A549 (cell line): ENCODE results near the gene UROC1. TPM values are rescaled to one million over a fixed set of nuclear protein-coding genes. Genes with fewer than 3 reads are reported as not detected.

ENCODE experiments used
- ATAC-seq, 2 experiments: fragments of 200-7000 bp in 1 of 2; fragments of >200 bp in 1 of 2; cut with Nextera tagmentation in 1 of 2; cut with Tn5 transposase in 1 of 2; 3 replicates each; pipeline versions ENCODE4 v1.8.0 to v1.9.1; 2018 to 2020; ENCODE audit warnings: mild to moderate bottlenecking in 1 of 2, moderate library complexity in 1 of 2
- CTCF ChIA-PET: fragments of 300-600 bp; sonication (Branson Sonifier 250); formaldehyde crosslinking; extraction: SDS; loops from one replicate; lab custom pipeline; 2021; ENCODE audit warnings: antibody characterized with exemption, inconsistent platforms; lab: Yijun Ruan, JAX
- POLR2A ChIA-PET: fragments of 350-600 bp; formaldehyde crosslinking; extraction: SDS; loops from one replicate; lab custom pipeline; 2021; ENCODE audit warnings: antibody characterized with exemption, inconsistent platforms; lab: Yijun Ruan, JAX
- DNase-seq, 2 experiments: peaks; one replicate each; pipeline versions ENCODE4 v3.0.0 to v3.0.0-alpha.2; 2011 to 2016; ENCODE audit warnings: low read depth in 1 of 2, low spot score in 1 of 2
- FAIRE-seq: peaks from 2 replicates; lab custom pipeline; 2011; peaks lifted over from hg19 to GRCh38; lab: Jason Lieb, UNC
- H3K27ac ChIP-seq, 2 experiments: fragments of >200 bp; sonication (Bioruptor Twin); formaldehyde crosslinking; 3 replicates each; pipeline ENCODE4 v1.5.1; 2016 to 2017
- H3K4me1 ChIP-seq: fragments of >200 bp; sonication (Bioruptor Twin); formaldehyde crosslinking; 3 replicates; pipeline ENCODE4 v1.6.1; 2016
- H3K4me2 ChIP-seq: fragments of >200 bp; sonication (Bioruptor Twin); formaldehyde crosslinking; 3 replicates; pipeline ENCODE4 v1.6.1; 2016
- H3K4me3 ChIP-seq: fragments of >200 bp; sonication (Bioruptor Twin); formaldehyde crosslinking; 3 replicates; pipeline ENCODE4 v1.5.1; 2016
- H3K9me3 ChIP-seq: fragments of >200 bp; sonication (Bioruptor Twin); formaldehyde crosslinking; 3 replicates; pipeline ENCODE4 v1.6.1; 2016
- ATOH8 ChIP-seq: fragments of 250-450 bp; sonication (Bioruptor Pico); IDR thresholded peaks from 2 replicates; pipeline ENCODE4 v1.5.0; 2020; ENCODE audit warnings: low read depth, mild to moderate bottlenecking, moderate library complexity
- BCL3 ChIP-seq: fragments of >200 bp; sonication (Bioruptor Twin); formaldehyde crosslinking; IDR thresholded peaks from 3 replicates; pipeline ENCODE4 v1.6.1; 2016
- CBX2 ChIP-seq: fragments of 200-600 bp; sonication (generic); IDR thresholded peaks from 2 replicates; pipeline ENCODE4 v1.6.1; 2016; ENCODE audit warnings: low read depth, mild to moderate bottlenecking, borderline replicate concordance
- CBX8 ChIP-seq: fragments of 200-600 bp; sonication (generic); IDR thresholded peaks from 2 replicates; pipeline ENCODE4 v1.6.1; 2016
- CEBPB ChIP-seq, 2 experiments: fragments of >200 bp in 1 of 2; sonication (Bioruptor Twin) in 1 of 2; formaldehyde crosslinking in 1 of 2; IDR thresholded peaks; 2 replicates each; pipeline ENCODE4 v1.6.1; 2012 to 2016
- CTCF ChIP-seq: fragments of >200 bp; sonication (Bioruptor Twin); formaldehyde crosslinking; IDR thresholded peaks from 3 replicates; pipeline ENCODE4 v1.5.1; 2016
- EHF ChIP-seq: fragments of 250-450 bp; sonication (Bioruptor Pico); IDR thresholded peaks from 2 replicates; pipeline ENCODE4 v1.5.0; 2020; ENCODE audit warnings: mild to moderate bottlenecking
- EHMT2 ChIP-seq: fragments of 200-600 bp; sonication (generic); IDR thresholded peaks from 2 replicates; pipeline ENCODE4 v1.6.1; 2016; ENCODE audit warnings: antibody characterized with exemption, low read depth, mild to moderate bottlenecking, moderate library complexity
- GATA3 ChIP-seq: IDR thresholded peaks from 2 replicates; pipeline ENCODE4 v1.6.1; 2012; ENCODE audit warnings: borderline replicate concordance
- HMGXB4 ChIP-seq: fragments of 250-450 bp; sonication (Bioruptor Pico); IDR thresholded peaks from 2 replicates; pipeline ENCODE4 v1.5.0; 2021; ENCODE audit warnings: mild to moderate bottlenecking, moderate library complexity, borderline replicate concordance
- KDM1A ChIP-seq: fragments of 200-600 bp; sonication (generic); IDR thresholded peaks from 2 replicates; pipeline ENCODE4 v1.6.1; 2016; ENCODE audit warnings: low read depth, mild to moderate bottlenecking
- KDM5A ChIP-seq: fragments of 200-600 bp; sonication (generic); IDR thresholded peaks from 2 replicates; pipeline ENCODE4 v1.6.1; 2016; ENCODE audit warnings: antibody characterized with exemption, mild to moderate bottlenecking
- NPAS2 ChIP-seq: fragments of 250-450 bp; sonication (Bioruptor Pico); IDR thresholded peaks from 2 replicates; pipeline ENCODE4 v1.8.0; 2022; ENCODE audit warnings: mild to moderate bottlenecking, moderate library complexity, borderline replicate concordance
- PHF8 ChIP-seq: fragments of 200-600 bp; sonication (generic); IDR thresholded peaks from 2 replicates; pipeline ENCODE4 v1.6.1; 2016; ENCODE audit warnings: low read depth, mild to moderate bottlenecking, antibody characterized with exemption, moderate library complexity, borderline replicate concordance
- RAD21 ChIP-seq, 2 experiments: fragments of >200 bp in 1 of 2; sonication (Bioruptor Twin) in 1 of 2; formaldehyde crosslinking in 1 of 2; IDR thresholded peaks in 1 of 2; conservative IDR thresholded peaks in 1 of 2; 2 replicates in 1 of 2; 3 replicates in 1 of 2; pipeline ENCODE4 v1.6.1; 2012 to 2018; ENCODE audit warnings: inconsistent platforms in 1 of 2
- RARB ChIP-seq: fragments of 250-450 bp; sonication (Bioruptor Pico); IDR thresholded peaks from 2 replicates; pipeline ENCODE4 v1.8.0; 2021; ENCODE audit warnings: mild to moderate bottlenecking, moderate library complexity
- RFX5 ChIP-seq: fragments of 450-650 bp; IDR thresholded peaks from 2 replicates; pipeline ENCODE4 v1.7.1; 2014; ENCODE audit warnings: antibody characterized with exemption, mild to moderate bottlenecking, moderate library complexity
- ZFP36 ChIP-seq: fragments of 450-650 bp; IDR thresholded peaks from 2 replicates; pipeline ENCODE4 v1.6.1; 2014; ENCODE audit warnings: borderline replicate concordance; ENCODE audit not compliant: partially characterized antibody
- ZNF302 ChIP-seq: fragments of 250-450 bp; sonication (Bioruptor Pico); IDR thresholded peaks from 2 replicates; pipeline ENCODE4 v1.9.0; 2021; ENCODE audit warnings: inconsistent platforms, mild to moderate bottlenecking, moderate library complexity
- WGBS: methylation state at CpG from one replicate; pipeline ENCODE4 v1.1.6; 2017; ENCODE audit errors: missing lambda C conversion rate; 5-methylcytosine and 5-hydroxymethylcytosine counted together
- polyA plus RNA-seq, 4 experiments: library from polyadenylated mRNA; depleted of rRNA in 3 of 4; stranded (reverse); fragments of >200 nt; fragmentation: RNase III in 1 of 4; extraction: RNeasy Plus Mini Kit Qiagen cat#74134 plus additional on column Dnase treatment in 1 of 4; gene quantifications; 2 replicates in 3 of 4; 3 replicates in 1 of 4; pipeline ENCODE4 v1.2.3, GENCODE V29; 2011 to 2017

UROC1 gene
- polyA plus RNA-seq, 2 of the 4 experiments (the other 2 are of a cell fraction) = not detected

- no peak for TF ChIP-seq ATOH8 (CRISPR knock-in tag)
- TF ChIP-seq EHF = no peak
- TF ChIP-seq RARB (CRISPR knock-in tag) = no peak
- TF ChIP-seq RAD21 (conservative IDR thresholded peaks at IDR 0.05 in 1 of 2, IDR thresholded peaks at IDR 0.05 in 1 of 2) = no peak
- TF ChIP-seq CBX8 = no peak
- TF ChIP-seq RFX5 = no peak
- no peak for TF ChIP-seq NPAS2 (CRISPR knock-in tag)
- no peak for TF ChIP-seq BCL3
Observed at GRCh38 chr3:126516936-126517290, 660 bp downstream of the UROC1 start (continued).

- Histone ChIP-seq H3K4me2 (no peak overlapping the region), H3K27ac (no peak overlapping the region), H3K4me1 (no peaks in the 10 kb centered on the region), H3K9me3 (no peaks in the 10 kb centered on the region), H3K4me3 (no peak overlapping the region)
- CTCF ChIA-PET = interaction anchor here (0.8 kb wide), 1 partner anchor 1028 kb away, joined by 3 read pairs; no protein-coding TSS in a partner anchor
- no peak for DNase-seq
- WGBS = 76% methylated on average over 2 of the region's 6 CpGs
- POLR2A ChIA-PET = no interaction called here
- FAIRE-seq = no peak
- TF ChIP-seq KDM5A (no peak), ZNF302 (no peak), HMGXB4 (no peak), ZFP36 (no peak), CEBPB (IDR thresholded peaks at IDR 0.05) (no peak), EHMT2 (no peak), NPAS2 (CRISPR knock-in tag) (no peak), CBX2 (no peak), ATOH8 (CRISPR knock-in tag) (no peak), KDM1A (no peak), CTCF (no peak), GATA3 (no peak), PHF8 (no peak)
- ATAC-seq = no peak
Observed at GRCh38 chr3:126516152-126516935, 1.2 kb downstream of the UROC1 start.
